CD4-positive, alpha-beta T cell treated with Interleukin-2 at 100 ng/mL for 4 hours (primary cell): ENCODE data around the gene METRNL.

ENCODE experiments used
- DNase-seq: peaks from one replicate; pipeline ENCODE4 v3.0.0-alpha.2; 2020; ENCODE audit warnings: low spot score

Gene METRNL

DNA sequence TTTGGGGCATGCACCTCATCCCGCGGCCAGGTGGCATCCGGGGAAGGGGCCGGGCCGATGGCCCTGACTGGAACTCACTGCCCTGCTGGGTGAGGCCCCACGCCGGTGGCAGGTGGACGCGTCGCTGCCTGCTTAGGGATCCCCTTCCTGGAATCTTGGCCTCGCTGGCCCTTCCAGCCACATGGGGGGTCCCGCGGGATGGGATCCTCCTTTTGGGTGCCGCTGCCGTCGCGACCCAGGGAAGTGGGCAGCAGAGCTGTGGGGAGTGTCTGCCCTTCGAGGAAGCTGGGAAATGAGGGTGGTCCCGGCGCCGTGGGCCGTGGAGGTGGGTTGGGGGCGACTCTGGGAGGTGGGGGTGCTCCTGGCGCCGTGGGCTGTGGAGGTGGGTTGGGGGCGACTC, 12.8 kb downstream of the METRNL start:
- no peak for DNase-seq

DNA sequence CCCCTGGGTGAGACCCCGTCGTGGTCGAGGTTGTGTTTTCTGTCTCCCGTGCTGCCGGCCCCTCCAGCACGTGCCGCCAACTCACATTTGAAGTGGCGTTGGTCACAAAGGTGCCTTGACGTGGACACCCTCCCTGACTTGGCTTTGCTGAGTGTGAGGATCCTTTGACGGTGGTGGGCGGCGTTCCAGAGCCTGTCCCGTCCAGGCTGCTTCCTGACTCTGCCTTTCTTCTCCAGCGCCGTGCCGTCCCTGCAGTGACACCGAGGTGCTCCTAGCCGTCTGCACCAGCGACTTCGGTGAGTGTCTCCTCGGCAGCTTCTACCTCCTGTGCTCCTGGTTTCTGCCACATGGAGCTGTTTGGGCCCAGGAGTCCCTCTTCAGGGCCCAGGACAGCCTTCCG, 13.5 kb downstream of the METRNL start:
- DNase-seq = no peak

DNA sequence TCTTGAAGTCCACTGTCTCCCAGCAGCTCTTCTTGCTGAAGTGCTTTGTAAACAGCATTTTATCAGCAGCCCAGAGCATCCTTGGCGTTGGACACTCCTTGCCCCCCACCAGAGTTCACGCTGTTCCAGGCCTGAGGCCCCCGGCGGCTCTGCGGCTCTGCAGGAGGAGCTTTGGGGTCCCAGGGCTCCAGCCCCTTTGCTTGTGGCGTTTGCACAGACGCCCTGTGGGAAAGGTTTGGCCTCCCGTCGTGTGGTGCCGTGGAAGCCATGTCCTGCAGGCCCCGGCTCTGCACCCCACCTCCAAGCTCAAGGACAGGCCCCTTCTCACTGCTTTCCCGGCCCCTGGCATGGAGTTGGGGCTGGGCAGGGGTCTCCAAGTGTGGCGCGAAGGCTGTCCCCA, 14.1 kb downstream of the METRNL start:
- no peak for DNase-seq

DNA sequence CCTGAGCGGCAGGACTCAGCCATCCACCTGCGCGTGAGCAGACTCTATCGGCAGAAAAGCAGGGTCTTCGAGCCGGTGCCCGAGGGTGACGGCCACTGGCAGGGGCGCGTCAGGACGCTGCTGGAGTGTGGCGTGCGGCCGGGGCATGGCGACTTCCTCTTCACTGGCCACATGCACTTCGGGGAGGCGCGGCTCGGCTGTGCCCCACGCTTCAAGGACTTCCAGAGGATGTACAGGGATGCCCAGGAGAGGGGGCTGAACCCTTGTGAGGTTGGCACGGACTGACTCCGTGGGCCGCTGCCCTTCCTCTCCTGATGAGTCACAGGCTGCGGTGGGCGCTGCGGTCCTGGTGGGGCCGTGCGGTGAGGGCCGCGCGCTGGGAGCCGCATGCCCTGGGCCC, 14.9 kb downstream of the METRNL start:
- no peak for DNase-seq

DNA sequence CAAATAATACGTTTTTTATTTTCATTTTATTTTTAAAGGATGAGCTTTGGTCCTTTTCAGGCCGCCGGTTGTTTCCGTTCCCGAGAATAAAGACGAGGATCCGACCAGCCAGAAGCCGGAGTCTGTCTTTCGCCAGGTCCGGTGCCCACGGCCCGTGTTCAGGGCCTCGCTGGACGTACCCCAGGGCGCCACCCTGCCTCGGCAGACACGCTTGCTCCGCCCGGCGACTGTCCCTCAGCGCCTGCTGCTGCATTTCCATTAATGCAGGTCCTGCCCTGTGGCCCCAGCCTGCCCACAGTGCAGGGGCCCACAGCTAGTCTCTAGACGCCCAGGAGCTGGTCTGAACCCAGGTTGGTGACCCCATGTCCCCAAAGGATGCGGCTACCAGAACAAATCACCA, 15.6 kb downstream of the METRNL start:
- no peak for DNase-seq

- DNase-seq = no peak
Measured at GRCh38 chr17:83096401-83097224, 17.2 kb downstream of the METRNL start.

DNA sequence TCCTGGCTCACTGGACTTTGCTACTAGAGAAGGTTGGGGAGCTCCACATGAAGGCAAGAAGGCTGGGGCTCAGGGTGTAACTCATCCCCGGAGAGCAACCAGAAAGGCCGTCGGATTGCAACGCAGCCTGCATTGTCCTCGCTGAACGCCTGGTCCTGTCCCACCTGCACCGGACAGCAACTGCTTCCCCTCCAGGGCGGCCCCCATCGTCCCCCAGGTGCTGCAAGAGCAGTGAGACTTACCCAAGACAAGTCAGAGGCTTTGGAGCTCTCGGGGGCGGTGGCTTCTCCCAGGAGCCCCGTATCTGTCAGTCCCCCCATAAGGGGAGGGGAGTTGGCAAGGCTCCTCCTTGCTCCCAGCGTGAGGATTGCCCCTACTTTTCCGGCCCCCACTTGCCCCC, 18.4 kb downstream of the METRNL start:
- DNase-seq = no peak

GRCh38 chr17:83098241-83099085, 19.1 kb downstream of the METRNL start:
- DNase-seq = no peak

- no peak for DNase-seq
Measured at GRCh38 chr17:83099086-83099555, 19.7 kb downstream of the METRNL start.

DNA sequence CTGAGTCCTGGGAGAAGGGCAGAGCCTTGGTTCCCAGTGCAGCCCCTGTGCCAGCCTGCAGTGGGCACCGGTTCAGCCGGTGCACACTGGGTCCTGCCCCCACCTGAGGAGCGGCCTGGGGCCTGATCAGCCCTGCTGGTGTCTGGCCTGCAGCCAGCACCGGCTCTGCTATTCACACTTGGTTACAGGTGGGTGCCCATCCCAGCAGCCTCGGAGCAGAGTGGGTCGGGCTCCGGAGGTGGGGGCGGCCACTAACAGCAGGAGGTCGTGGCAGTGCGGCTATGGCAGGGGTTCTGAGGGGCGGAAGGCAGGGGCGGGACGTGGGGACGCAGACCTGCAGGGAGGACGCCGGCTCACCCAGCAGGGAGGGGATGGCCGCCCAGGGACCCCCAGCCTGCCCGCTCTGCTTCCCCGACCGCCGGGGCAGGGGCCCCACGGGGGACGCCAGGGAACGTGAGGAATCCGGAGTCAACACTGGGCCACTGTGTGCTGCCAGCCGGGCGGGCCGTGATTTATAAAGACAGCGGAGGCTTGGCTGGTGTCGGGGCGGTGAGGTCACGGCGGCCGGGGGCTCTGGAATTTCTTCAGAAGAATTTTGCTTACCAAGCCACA, 20.3 kb downstream of the METRNL start:
- no peak for DNase-seq

GRCh38 chr17:83100220-83100852, 20.9 kb downstream of the METRNL start:
- DNase-seq = no peak

DNA sequence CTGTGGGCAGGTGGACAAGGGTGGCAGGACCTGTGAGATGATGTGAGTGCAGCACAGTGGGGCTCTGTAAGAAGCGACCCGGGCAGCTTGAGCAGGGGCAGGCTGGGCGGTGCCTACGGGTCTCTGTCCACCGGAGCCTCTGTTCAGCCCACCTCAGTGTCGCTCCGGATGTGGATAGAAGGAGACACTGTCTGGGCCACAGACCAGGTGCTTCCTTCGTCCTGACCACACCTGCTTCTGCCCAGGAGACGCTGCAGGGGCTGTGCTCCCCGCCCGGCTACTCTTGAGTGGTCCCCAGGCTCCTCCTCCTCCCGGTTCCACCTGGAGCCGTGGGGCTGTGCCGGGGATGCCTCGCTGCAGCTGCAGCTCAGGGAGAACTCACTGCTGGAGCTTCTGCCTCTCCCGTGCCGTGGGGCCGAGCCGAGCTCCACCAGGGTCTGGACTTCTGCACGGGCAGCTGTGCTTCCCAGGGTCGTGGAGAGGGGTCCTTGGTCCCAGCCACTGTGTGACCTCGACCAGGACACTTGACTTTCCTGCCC, 21.5 kb downstream of the METRNL start:
- no peak for DNase-seq

- DNase-seq = no peak
Measured at GRCh38 chr17:83101805-83102480, 22.5 kb downstream of the METRNL start.

DNA sequence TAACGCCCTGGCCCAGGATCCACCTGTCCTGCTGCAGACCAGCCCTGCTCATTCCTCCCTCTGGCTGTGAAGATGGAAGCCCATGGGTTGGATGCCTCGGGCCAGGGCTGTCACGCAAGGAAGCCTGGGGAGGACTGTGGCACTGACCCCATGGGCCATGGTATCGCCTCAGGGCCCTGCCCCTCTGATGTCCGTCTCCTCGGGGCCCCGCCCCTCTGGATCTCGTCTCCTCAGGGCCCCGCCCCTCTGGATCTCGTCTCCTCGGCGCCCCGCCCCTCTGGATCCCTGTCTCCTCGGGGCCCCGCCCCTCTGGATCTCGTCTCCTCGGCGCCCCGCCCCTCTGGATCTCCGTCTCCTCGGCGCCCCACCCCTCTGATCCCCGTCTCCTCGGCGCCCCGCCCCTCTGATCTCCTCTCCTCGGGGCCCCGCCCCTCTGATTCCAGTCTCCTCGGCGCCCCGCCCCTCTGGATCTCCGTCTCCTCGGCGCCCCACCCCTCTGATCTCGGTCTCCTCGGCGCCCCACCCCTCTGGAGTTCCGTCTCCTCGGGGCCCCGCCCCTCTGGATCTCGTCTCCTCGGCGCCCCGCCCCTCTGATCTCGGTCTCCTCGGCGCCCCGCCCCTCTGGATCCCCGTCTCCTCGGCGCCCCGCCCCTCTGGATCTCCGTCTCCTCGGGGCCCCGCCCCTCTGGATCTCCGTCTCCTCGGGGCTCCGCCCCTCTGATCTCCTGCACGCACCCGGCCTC, 24.0 kb downstream of the METRNL start:
- DNase-seq = no peak

DNA sequence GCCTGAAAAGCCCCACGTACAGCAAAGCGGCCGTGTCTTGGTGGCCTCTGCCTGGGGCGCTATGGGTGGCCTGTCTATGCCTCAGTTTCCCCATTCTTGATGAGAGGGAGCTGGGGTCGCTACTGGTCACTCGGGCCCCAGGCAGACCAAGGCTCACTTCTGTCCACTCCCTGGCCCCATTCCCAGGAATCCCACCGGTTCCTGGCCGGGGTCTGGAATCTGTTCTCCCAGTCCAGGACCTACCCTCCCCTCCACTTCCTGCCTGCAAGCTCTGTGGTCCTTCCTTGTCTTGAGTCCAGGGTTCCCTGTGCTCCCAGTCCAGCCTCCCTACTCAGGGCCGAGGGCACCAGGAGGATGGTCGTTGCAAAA, 24.5 kb downstream of the METRNL start:
- DNase-seq = no peak

DNA sequence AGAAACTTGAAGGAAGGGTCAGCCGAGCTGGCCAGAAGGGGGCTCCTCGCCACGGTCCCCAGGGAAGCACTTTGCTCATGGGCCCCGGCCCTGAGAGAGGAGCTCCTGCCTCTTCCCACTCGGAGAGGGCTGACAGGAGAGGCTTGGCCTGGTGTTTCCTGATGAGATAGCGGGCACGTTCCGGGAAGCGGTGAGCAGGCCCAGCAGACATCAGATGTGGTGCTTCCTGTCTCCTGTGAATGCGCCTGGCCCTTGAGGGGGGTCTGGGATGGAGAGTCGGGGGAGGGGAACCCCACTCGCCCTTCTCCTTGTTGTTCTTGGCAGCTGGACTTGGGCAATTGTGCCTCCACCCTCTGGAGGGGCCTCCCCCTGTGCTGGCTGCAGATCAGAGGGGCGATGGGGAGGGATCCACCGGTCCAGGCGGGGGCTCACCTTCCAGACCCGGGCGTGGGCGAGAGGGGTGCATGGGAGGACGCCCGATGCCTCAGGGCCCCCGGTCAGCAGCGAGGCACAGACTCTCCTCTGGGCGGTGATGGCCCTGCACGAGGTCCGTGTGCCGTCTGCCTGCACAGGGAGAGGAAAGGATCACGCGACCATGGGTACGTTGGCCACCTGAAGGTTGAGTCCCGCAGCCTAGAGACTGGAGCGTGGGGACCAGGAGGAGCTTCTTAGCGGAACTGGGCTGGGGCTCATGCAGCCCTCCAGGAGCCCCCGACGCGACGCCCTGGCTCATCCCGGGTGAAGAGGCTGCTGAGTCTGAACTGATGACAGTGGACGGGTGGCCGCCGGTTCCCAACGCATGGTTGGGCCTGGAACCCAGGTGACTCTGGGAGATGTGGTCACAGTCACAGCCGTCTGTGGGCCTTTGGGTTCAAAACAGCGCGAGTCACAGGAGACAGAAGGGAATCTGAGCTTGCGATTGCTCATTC, 25.4 kb downstream of the METRNL start:
- no peak for DNase-seq

DNA sequence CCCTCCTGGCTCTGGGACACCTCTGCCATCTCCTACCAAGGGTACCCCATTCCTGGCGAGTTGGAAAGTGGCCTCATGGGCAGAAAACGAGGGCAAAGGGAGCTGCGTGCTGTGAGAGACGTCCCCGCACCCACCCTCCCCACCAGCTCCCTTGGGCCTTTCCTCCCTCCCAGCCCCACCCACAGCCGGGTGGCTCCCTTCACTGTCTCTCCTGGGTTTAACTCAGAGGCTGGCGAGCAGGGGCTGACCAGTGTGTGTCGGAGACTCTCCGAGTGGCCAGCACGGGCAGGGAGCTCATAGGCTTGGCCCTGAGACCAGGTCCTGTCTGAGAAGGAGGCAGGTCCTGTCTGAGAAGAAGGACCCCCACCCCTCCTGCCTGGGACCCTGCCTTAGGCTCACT, 26.1 kb downstream of the METRNL start:
- DNase-seq = no peak

DNA sequence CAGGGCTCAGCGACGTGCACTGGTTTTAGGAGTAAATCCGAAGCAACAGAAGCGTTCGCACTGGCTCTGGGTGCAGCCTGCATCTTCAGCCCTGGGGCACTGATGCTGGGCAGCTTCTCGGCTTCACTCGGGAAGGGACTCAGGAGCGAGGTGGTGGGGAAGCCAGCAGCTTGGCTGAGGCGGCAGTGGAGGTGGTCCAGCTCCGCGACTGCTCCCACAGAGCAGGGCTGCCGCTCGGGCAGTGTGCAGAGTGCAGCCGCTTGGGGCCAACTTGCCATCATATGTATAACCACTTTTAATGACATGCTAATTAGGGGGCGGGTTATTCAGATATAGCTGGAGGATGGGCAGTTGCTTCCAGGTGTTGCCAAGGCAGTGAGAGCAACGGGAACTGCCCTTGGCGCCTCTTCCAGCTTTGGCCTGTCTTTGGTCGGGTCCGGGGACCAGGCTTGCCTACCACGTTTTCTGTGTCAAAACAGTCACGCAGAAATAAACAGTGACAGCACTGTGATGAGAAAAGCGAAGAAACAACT, 26.7 kb downstream of the METRNL start:
- DNase-seq = no peak

DNA sequence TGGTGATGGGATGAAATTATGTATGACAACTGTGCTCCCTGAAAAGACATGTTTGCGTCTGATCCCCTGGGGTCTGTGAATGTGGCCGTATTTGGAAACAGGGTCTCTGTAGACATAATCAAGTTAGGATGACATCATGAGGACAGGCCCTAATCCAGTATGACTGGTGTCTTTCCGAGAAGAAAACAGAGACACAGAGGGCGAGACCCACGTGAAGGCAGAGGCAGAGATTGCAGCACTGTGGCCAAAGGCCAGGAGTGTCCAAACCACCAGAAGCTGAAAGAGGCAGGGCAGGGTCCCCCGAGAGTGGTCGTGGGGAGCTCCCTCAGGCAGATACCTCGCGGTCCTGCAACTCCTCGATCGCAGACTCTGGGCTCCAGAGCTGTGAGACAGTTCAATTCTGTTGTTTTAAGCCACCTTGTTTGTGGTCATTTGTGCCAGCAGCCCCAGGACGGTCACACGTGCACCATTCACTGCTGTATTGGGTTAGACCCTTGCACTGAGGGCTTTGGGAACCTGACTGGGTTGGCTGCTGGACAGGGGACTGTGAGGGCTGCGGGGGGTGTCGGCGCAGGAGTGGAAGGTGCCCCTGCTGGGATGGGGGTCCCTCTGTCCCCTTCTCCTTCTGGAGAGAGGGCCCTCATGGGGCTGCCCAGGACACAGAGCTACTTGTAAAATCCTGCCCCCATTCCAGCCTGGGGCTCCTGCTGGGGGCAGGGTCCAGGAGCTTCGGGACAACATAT, 27.7 kb downstream of the METRNL start:
- no peak for DNase-seq
